AG20443 (cell line): Measurements from ENCODE around the gene FOXS1.
"Not testable (repeated sequence)": the region's sequence is repeated elsewhere in the genome, so short reads cannot be mapped to it uniquely, and the experiment has no call there.

Experiments used
- DNase-seq: peaks from one replicate; pipeline ENCODE4 v3.0.0; 2012; ENCODE audit warnings: low spot score, mixed read lengths

FOXS1 gene

GRCh38 chr20:31839782-31840487 is 5.5 kb downstream of the FOXS1 start:
- no peak for DNase-seq

- no peak for DNase-seq
Observed at GRCh38 chr20:31838646-31839292, 6.6 kb downstream of the FOXS1 start.

GRCh38 chr20:31837896-31838397 is 7.5 kb downstream of the FOXS1 start:
- no peak for DNase-seq

GRCh38 chr20:31836853-31837608 is 8.4 kb downstream of the FOXS1 start:
- no peak for DNase-seq

- peak; percentile 96 for DNase-seq
Observed at GRCh38 chr20:31835977-31836852, 9.2 kb downstream of the FOXS1 start.

- no peak for DNase-seq
Observed at GRCh38 chr20:31835554-31835953, 9.8 kb downstream of the FOXS1 start.

GRCh38 chr20:31833931-31834521 is 11.4 kb downstream of the FOXS1 start:
- DNase-seq: no peak

- peak; percentile 70 for DNase-seq
Observed at GRCh38 chr20:31833130-31833930, 12.1 kb downstream of the FOXS1 start.

- no peak for DNase-seq
Observed at GRCh38 chr20:31831771-31832306, 13.6 kb downstream of the FOXS1 start.

GRCh38 chr20:31831211-31831610 is 14.2 kb downstream of the FOXS1 start:
- DNase-seq: no peak

- DNase-seq: no peak
Observed at GRCh38 chr20:31830406-31830981, 14.9 kb downstream of the FOXS1 start.

- no peak for DNase-seq
Observed at GRCh38 chr20:31829731-31830130, 15.7 kb downstream of the FOXS1 start.

GRCh38 chr20:31828016-31828415 is 17.4 kb downstream of the FOXS1 start:
- not testable (repeated sequence) for DNase-seq

- DNase-seq: no peak
Observed at GRCh38 chr20:31827059-31827458, 18.3 kb downstream of the FOXS1 start.

GRCh38 chr20:31826074-31826473 is 19.3 kb downstream of the FOXS1 start:
- DNase-seq: no peak

- no peak for DNase-seq
Observed at GRCh38 chr20:31824554-31825313, 20.7 kb downstream of the FOXS1 start.

- DNase-seq: no peak
Observed at GRCh38 chr20:31824125-31824485, 21.3 kb downstream of the FOXS1 start.

- no peak for DNase-seq
Observed at GRCh38 chr20:31823360-31824124, 21.9 kb downstream of the FOXS1 start.
